OCI-LY3 (cell line): ENCODE measurements around the gene COPS2.
"Not testable (repeated sequence)": the region's sequence is repeated elsewhere in the genome, so short reads cannot be mapped to it uniquely, and the experiment has no call there.

ENCODE experiments used
- H2AFZ ChIP-seq: fragments of 200-600, 300-600 bp; shearing (Covaris generic); 2 replicates; pipeline ENCODE4 v1.6.0; 2014; ENCODE audit warnings: antibody characterized with exemption, low read depth, low read length
- H3K27ac ChIP-seq: fragments of 200-600, 300-600 bp; sonication (generic); 2 replicates; pipeline ENCODE4 v1.5.1; 2014; ENCODE audit warnings: mild to moderate bottlenecking, low read length, moderate library complexity, mixed read lengths
- H3K27me3 ChIP-seq: fragments of 200-600, 300-600 bp; sonication (generic); 2 replicates; pipeline ENCODE4 v1.6.1; 2014; ENCODE audit warnings: low read depth, low read length, mixed read lengths
- H3K36me3 ChIP-seq: fragments of 200-600, 300-600 bp; sonication (generic); replicated peaks from 2 replicates; pipeline ENCODE3; 2014; ENCODE audit warnings: low read depth, low read length, mixed read lengths
- H3K4me1 ChIP-seq: fragments of 300-600, 200-600 bp; sonication (generic); 2 replicates; pipeline ENCODE4 v1.6.1; 2014; ENCODE audit warnings: low read length, mixed read lengths
- H3K4me2 ChIP-seq: fragments of 200-600, 300-600 bp; sonication (generic); 2 replicates; pipeline ENCODE4 v1.6.1; 2014; ENCODE audit warnings: low read length, mixed read lengths
- H3K4me3 ChIP-seq: fragments of 300-600, 200-600 bp; sonication (generic); 2 replicates; pipeline ENCODE4 v1.5.1; 2014; ENCODE audit warnings: antibody characterized with exemption, mild to moderate bottlenecking, low read length, moderate library complexity
- H3K79me2 ChIP-seq: fragments of 300-600, 200-600 bp; shearing (Covaris generic); 2 replicates; pipeline ENCODE4 v1.6.1; 2014; ENCODE audit warnings: mild to moderate bottlenecking, low read length, mixed read lengths
- H3K9ac ChIP-seq: fragments of 300-600, 200-600 bp; shearing (Covaris generic); 2 replicates; pipeline ENCODE4 v1.6.0; 2014; ENCODE audit warnings: mild to moderate bottlenecking, low read length, moderate library complexity
- H3K9me3 ChIP-seq: fragments of 200-600, 300-600 bp; shearing (Covaris generic); 2 replicates; pipeline ENCODE4 v1.6.1; 2014; ENCODE audit warnings: low read length, mixed read lengths; ENCODE audit not compliant: insufficient read depth
- H4K20me1 ChIP-seq: fragments of 200-600, 300-600 bp; sonication (generic); 2 replicates; pipeline ENCODE4 v1.6.1; 2016; ENCODE audit warnings: low read length, mixed read lengths; ENCODE audit not compliant: insufficient read depth
- CTCF ChIP-seq: fragments of 200-600, 300-600 bp; sonication (generic); IDR thresholded peaks from 2 replicates; pipeline ENCODE4 v1.5.1; 2014; ENCODE audit warnings: antibody characterized with exemption, low read length, low read depth
- EZH2phosphoT487 ChIP-seq: fragments of 200-600 bp; shearing (Covaris generic); IDR thresholded peaks from 2 replicates; pipeline ENCODE4 v1.6.1; 2018; ENCODE audit warnings: antibody characterized with exemption, mixed run types, low read depth

Gene COPS2

GRCh38 chr15:49179433-49180190 is 24.2 kb upstream of the COPS2 start:
- no peak overlapping the region for H3K4me3 ChIP-seq
- H3K4me2 ChIP-seq: no peak overlapping the region
- peaks cover 6% of the 10 kb centered on the region; the same call in 1 of the 2 replicates for H3K4me1 ChIP-seq
- H3K79me2 ChIP-seq: no peaks in the 10 kb centered on the region; the same call in 1 of the 2 replicates
- no peak for TF ChIP-seq CTCF
- no peak for TF ChIP-seq EZH2phosphoT487
- H3K27me3 ChIP-seq: no peaks in the 10 kb centered on the region
- H3K9ac ChIP-seq: no peak overlapping the region
- no peak overlapping the region for H3K27ac ChIP-seq
- H4K20me1 ChIP-seq: no peaks in the 10 kb centered on the region
- H2AFZ ChIP-seq: no peak overlapping the region
- H3K36me3 ChIP-seq: no peaks in the 10 kb centered on the region
- no peaks in the 10 kb centered on the region for H3K9me3 ChIP-seq

DNA sequence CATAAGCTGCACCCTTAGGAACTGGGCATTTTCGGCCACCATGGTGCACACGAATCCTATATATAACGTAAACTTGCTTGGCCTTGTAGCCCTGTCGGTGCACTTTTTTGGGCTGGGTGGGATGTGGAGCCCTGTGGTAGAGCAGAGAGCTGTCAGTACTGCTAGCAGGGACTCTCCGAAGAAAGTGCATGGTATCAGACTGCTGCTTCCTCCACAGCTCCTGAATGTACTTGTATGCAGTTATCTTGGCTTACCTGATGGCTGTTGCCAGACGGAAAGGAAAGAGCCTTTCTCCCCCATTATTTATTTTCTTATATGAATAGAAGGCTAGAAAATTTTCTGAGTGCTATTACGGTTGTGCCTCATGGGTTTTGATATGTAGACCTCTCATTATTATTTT is 23.1 kb upstream of the COPS2 start:
- Histone ChIP-seq H3K4me1 (peaks cover 6% of the 10 kb centered on the region; the same call in 1 of the 2 replicates), H3K27me3 (no peaks in the 10 kb centered on the region), H3K9ac (no peak overlapping the region), H3K79me2 (no peaks in the 10 kb centered on the region; the same call in 1 of the 2 replicates), H3K4me2 (no peak overlapping the region), H3K9me3 (no peaks in the 10 kb centered on the region), H4K20me1 (no peaks in the 10 kb centered on the region), H3K27ac (no peak overlapping the region), H3K36me3 (no peaks in the 10 kb centered on the region), H3K4me3 (no peak overlapping the region), H2AFZ (no peak overlapping the region)
- TF ChIP-seq CTCF: no peak
- TF ChIP-seq EZH2phosphoT487: no peak

GRCh38 chr15:49175582-49176397 is 20.4 kb upstream of the COPS2 start:
- not testable (repeated sequence) for H3K9ac ChIP-seq, H3K4me3 ChIP-seq

GRCh38 chr15:49174902-49175301 is 19.5 kb upstream of the COPS2 start:
- H3K79me2 ChIP-seq: peaks cover 3% of the 10 kb centered on the region
- no peaks in the 10 kb centered on the region for H3K27me3 ChIP-seq
- H3K4me1 ChIP-seq: peaks cover 11% of the 10 kb centered on the region
- H3K9ac ChIP-seq: no peak overlapping the region
- H2AFZ ChIP-seq: no peak overlapping the region
- no peak overlapping the region for H3K4me2 ChIP-seq
- TF ChIP-seq EZH2phosphoT487 (no peak), CTCF (no peak)
- H3K4me3 ChIP-seq: no peak overlapping the region
- H4K20me1 ChIP-seq: no peaks in the 10 kb centered on the region
- H3K27ac ChIP-seq: no peak overlapping the region
- no peaks in the 10 kb centered on the region for H3K36me3 ChIP-seq
- no peaks in the 10 kb centered on the region for H3K9me3 ChIP-seq

More at GRCh38 chr15:49175582-49176397, 20.4 kb upstream of the COPS2 start:
- H3K36me3 ChIP-seq, H3K27ac ChIP-seq, H2AFZ ChIP-seq, H3K79me2 ChIP-seq, H3K27me3 ChIP-seq, H4K20me1 ChIP-seq, H3K9me3 ChIP-seq, H3K4me2 ChIP-seq: not testable (repeated sequence)
- H3K4me1 ChIP-seq: peaks cover 11% of the 10 kb centered on the region
